ENCODE data around the gene DEFB113.

DNA sequence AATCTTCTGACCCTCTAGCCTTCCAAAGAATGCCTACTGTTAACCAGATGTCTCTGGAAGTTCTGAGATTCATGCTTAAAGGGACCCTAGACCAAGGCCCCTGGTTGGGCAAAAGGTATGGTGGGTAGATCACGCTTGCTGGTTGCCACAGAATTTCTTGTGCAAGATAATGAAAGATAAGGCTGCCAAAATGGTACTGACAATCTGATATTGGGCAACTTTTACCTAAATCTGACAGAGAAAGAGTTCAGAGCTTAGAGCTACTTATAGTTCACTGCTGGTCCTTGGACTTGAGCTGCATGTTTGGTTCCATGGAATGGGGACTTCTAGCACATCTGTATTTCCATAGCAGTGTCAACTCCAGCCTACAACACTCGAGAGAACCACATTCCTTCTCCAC lies 17.5 kb downstream of the DEFB113 start:
- TF ChIP-seq, protein P1, sequence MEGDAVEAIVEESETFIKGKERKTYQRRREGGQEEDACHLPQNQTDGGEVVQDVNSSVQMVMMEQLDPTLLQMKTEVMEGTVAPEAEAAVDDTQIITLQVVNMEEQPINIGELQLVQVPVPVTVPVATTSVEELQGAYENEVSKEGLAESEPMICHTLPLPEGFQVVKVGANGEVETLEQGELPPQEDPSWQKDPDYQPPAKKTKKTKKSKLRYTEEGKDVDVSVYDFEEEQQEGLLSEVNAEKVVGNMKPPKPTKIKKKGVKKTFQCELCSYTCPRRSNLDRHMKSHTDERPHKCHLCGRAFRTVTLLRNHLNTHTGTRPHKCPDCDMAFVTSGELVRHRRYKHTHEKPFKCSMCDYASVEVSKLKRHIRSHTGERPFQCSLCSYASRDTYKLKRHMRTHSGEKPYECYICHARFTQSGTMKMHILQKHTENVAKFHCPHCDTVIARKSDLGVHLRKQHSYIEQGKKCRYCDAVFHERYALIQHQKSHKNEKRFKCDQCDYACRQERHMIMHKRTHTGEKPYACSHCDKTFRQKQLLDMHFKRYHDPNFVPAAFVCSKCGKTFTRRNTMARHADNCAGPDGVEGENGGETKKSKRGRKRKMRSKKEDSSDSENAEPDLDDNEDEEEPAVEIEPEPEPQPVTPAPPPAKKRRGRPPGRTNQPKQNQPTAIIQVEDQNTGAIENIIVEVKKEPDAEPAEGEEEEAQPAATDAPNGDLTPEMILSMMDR (conservative IDR thresholded peaks at IDR 0.05; ENCODE audit: low read length): no peak
- TF ChIP-seq EZH2phosphoT487 (IDR thresholded peaks at IDR 0.05; ENCODE audit: borderline replicate concordance): no peak

All from Loucy (cell line).